NK-92 (cell line): ENCODE results near the gene THAP7.
"Not testable (repeated sequence)": the region's sequence is repeated elsewhere in the genome, so short reads cannot be mapped to it uniquely, and the experiment has no call there.

ENCODE experiments used
- DNase-seq: peaks from one replicate; lab custom pipeline; 2025; ENCODE audit not compliant: unreplicated experiment; lab: John Stamatoyannopoulos, UW

THAP7 gene

DNA sequence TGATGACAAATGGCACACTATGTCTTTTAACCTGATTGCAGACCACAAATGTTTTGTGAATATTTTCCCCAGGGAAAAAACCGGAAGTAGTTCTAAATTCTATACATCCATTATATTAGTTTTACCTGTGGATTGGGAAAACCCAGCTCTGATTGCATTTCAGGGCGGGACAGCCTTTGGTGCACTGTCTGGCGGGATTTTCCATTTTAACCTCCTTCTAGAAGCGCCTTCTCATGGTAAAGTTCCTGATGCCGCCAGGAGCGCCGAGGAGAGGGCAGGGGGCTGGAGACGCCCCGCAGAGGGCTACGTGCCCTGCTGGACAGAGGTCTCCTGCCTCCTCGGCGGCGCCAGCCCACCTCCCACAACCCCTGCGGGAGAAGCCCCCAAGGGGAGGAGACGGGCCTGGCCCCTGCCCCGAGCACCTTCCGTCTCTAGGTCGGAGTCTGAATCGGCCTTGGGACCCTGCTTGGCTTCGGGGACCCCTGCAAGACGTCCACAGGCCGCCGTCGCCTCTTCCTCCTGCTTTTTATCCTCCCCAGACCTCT is 11.8 kb upstream of the THAP7 start:
- DNase-seq: no peak

DNA sequence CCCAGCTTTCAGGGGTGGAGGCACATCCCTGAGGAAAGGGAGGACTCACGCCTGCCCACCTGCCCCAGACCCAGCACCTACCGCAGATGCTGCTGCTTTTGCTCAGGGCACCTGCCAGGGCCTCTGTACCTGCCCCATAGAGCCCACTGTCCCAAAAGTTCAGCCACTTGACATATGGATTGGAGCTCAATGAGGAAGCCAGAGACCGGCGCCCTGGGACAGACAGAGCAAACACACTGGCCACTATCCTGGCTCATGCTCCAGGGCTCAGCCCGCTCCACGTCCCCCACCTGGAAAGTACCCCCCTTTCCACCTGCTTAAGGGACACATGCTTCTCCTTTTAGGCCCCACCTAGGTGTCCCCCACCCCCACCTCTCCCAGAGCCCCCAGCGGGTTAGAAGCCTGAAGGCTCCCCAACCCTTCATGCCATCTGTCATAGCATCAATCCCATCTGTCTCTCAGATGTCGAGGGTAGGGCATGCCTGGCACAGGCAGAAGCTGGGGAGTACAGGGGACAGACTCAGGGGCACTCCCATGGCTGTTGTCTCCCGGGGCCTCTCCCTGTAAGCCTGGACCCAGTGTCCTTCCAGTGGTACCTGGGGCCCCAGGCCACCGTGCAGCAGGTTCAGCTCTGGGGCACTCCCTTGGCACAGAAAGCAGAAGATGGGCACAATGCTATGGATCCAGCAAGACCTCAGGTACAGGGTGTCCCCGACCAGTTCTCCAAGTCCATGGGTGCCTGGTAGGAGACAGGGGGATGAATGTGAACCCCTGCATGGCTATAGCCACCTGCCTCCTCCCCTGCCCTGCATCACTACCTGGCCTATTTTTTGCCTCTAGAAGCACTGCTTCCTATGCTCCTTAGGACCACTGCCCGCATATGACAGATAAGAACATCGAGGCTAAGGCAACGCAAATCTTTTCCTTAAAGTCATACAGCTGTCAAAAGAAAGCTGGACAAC is 10.8 kb upstream of the THAP7 start:
- no peak for DNase-seq

DNA sequence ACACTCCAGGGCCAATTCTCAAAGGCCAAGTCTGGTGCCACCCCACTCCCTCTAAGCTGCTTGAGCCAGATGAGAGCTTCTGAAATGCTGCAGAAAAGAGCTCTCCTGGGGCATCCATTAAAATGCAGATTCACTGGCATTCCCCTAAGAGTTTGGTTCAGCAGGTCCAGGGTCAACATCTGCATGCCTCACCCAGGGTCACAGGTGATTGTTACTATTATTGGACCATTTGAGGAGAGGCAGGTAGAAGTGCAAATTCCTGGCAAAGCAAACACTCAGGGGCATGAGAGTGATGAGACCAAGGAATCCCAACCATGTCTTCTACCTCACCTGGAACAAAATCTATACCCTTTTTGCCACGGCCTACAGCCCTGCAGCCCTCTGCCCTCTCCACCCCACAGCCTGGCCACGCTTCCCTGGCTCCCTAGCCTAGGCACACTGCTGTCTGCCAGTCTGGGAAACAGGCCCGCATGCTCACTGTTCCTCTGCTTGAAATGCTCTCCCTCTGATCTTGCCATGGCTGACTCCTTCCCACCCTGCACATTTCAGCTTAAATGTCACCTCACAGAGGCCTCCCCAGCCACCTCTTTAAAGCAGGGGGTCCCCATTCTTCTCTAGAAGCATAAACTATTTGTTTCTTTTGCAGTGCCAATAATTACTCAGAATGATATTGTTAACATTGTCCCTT is 8.7 kb upstream of the THAP7 start:
- no peak for DNase-seq

- no peak for DNase-seq
Measured at GRCh38 chr22:21009638-21010425, 7.9 kb upstream of the THAP7 start.

GRCh38 chr22:21009208-21009607 is 7.3 kb upstream of the THAP7 start:
- DNase-seq: not testable (repeated sequence)

- DNase-seq: no peak
Measured at GRCh38 chr22:21003782-21004181, 1.9 kb upstream of the THAP7 start.

DNA sequence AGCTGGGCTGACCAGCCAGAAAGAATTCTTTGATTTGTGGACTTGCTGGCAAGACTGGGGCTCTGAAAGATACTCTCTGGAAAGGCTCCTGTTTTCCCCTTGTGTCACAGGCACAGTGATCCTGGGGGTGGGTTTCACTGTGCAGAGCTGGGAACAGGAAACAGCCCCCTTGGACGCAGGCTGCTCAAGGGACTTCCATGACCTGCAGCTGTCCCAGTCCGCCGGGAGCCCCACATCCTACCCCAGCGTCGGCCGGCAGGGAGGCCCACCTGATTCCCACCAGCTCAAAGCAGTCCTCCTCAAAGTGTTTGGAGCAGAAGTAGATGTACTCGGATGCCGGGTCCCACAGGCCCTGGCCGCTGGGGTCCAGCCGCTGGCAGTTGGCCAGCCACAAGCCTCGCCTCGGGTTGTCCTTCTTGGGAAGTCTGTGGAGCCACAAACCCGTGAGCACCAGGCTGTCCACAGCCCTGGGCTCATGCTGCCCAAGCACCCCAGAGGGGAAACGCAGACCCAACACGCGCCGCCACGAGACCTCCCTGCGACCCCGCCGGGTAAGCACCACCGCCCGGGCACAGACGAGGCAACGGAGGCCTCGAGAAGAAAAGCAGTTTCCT is 824 bp downstream of the THAP7 start:
- DNase-seq: no peak

DNA sequence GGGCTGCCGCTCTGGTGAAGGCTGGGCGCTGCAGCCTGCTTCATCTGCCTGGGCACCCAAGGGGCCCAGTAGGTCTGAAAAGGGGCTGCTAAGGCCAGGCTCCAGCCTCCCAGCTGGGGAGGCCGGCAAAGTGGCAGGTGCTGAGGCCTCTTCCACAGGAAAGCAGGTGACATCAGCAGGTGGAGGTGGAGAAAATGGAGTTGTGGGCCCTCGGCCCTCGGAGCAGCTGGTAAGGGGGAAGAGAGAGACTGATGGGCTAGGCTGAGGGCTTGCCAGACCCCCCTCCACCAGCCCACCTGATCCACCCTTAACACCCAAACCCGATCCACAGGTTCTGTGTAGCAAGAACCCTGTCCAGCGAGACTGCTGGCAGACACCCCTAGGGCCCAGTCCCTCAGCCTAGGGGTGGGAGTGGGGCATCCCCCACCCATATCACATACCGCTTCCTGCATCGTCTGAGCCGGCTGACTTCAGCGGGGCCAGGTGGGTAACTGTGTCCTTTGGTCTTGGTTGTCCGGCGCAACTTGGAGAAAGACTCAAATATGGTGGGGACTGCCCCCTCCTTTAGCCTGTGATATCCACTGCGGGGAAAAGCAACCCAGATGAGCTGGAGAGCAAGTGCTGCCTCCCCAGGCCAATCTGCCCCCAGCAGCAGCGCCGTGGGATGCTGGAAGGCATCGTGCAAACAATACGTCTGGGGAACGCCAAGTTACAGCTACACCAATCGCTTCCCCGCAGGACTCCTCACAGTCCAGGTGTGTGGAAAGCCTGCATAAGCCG is 1.5 kb downstream of the THAP7 start:
- no peak for DNase-seq

DNA sequence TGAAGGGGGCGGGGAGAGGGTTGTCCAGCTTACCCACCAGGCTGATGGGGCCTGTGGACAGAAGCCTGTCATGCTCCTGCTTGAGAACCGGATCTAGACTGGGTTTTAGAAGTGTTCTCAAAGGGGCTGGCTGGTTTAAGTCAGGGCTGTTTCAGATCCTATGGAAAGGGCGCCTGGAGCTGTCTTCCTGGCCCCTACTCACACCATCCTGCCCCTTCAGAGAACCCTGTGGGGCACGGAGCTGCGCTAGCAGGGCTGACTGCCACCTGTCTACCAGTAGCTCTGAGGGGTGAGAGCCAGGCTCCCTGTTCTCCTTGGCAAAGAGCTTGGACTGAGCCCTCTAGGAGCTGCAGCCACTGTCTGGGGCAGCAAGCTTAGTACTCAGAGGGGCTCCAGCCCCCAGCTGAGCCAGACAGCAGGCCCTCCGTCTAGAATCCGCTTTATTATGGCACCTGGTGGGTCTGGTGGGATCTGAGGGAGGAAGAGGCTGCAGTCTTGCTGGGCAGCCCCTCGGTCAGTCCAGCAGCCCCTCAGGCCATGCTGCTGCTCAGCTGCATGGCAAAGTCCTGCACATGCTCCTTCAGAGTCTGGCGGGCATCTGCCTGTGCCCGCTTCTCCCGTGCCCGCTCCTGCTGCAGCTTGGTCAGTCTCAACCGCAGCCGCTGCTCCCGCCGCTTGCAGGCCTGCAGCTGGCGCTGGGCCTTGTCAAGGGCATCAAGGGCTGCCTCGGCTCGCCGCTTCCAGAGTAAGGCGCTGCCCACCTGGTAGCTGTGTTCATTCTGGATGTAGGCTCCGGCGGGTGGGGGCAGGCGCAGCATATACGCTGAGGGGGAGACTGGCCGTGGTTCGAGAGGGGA is 2.3 kb downstream of the THAP7 start:
- DNase-seq: no peak

DNA sequence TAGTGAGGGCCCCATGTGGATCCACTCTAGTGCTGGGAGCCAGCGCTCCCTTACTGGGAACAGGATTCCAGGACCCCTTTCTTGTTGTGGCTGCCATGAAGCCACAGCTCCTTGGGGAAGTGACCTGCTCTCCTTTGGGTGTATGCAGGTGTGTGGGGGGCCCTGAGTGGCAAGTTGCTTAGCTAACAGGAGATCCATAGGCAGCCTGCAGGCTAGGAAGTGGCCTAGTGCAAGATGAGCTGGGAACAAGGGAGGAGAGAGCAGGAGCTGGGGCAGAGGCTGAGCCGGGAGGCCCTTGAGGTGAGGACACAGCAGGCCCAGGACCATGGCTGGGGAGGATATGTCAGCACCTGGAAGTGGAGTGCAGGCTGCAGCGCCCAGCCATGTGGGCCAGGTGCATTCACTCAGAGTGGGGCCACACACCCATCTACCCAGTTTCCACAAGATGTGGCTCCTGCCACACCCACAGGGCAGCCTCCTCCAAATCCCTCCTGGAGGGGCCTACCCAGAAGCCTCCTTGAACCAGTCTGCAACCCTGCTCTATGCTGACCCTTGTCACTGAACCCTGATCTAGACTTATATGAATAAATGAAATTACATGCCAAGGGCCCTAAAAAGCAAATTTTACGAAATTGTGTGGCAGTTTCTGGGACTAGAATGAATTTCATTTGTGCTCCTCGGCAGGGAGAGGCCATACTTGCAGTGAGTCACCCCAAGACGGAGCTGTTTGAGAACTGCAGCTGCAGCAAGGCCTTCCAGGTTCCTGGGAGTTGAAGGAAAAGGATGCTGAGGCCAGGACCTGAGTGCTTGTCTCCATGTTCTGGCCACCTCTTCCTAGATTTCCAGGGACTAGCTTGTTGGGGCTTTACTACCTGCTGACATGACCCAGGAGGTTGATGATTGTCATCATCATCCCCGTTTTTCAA is 3.2 kb downstream of the THAP7 start:
- no peak for DNase-seq

GRCh38 chr22:20997536-20998257 is 4.2 kb downstream of the THAP7 start:
- no peak for DNase-seq

GRCh38 chr22:20996598-20997535 is 5.1 kb downstream of the THAP7 start:
- no peak for DNase-seq

DNA sequence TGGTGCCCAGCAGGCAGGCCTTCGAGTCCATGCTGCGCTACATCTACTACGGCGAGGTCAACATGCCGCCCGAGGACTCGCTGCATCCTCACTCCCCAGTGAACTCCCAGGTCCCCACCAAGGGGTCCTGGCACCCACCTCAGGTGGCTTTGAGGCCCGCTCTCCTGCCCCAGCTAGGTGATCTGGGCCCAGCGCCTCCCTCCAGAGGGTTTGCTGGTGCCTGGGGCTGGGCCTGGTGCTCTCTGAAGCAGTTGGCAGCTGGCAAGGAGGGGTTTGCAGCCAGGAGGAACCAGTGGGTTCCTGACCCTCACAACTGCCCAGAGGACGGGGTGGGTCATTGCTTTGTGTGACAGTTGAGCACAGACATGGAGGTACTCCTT is 5.9 kb downstream of the THAP7 start:
- DNase-seq: no peak

- DNase-seq: no peak
Measured at GRCh38 chr22:20995329-20996030, 6.4 kb downstream of the THAP7 start.

GRCh38 chr22:20994902-20995241 is 7.0 kb downstream of the THAP7 start:
- no peak for DNase-seq
